ENCODE data around the gene SCAMP3.
"Not testable (repeated sequence)": the region's sequence is repeated elsewhere in the genome, so short reads cannot be mapped to it uniquely, and the experiment has no call there.

SCAMP3 gene

DNA sequence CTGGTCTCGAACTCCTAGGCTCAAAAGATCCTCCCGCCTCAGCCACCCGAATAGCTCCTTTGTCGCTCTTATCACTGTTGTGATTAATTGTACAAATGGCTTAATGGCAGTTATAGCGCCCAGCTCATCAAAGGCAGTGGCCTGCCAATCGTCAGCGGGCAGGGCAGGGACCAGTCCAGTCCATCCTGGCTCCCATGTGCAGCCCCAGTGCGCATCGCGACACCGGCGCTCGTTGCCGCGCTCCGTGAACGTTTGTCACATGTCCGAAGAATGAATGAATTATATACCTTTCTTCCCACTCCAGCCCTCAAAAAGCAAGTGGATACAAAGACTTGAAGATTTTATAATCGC lies 35.3 kb downstream of the SCAMP3 start:
- peak; percentile 65 to 73 (median 68) for DNase-seq

DNA sequence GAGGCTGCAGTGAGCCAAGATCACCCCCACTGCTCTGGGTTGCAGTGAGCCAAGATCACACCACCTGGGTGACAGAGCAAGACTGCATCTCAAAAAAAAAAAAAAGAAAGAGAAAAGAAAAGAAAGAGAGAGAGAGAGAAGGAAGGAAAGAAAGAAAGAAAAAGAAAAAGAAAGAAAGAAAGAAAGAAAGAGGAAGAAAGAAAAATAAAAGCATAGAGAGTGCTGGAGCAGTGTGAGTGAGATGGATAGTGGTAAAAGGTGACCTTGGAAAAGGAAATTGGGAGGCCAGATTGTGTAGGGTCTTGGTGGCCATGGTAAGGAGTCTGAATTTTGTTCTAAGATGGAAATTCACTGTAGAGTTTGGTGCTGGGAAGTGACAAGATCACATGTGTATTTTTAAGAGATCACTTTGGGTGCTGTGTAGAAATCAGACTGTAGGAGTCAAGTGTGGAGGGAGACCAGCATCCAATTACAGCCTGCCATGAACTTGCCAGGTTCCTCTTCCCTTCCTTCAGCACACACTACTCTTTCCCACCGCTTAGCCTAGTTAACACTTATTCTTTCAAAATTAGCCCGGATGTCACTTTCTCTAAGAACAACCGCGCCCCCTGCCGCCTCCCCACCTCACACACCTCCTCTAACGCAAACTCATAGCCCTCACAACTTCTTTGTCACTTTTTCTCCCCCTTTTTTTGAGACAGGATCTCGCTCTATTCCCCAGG lies 35.8 kb downstream of the SCAMP3 start:
- peak; percentile 80 to 92 (median 91) for DNase-seq

DNA sequence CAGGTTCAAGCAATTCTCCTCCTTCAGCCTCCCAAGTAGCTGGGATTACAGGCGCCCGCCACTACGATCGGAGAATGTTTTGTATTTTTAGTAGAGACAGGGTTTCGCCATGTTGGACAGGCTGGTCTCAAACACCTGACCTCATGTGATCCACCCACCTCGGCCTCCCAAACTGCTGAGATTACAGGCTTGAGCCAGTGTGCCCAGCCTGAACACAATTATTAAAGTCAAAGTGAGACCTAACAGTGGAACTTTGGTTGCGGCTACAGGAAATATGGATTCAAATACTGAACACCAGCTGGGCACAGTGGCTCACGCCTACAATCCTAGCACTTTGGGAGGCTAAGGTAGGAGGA lies 36.8 kb downstream of the SCAMP3 start:
- peak in 2 of 4 experiments; percentile 7 to 11 for DNase-seq

DNA sequence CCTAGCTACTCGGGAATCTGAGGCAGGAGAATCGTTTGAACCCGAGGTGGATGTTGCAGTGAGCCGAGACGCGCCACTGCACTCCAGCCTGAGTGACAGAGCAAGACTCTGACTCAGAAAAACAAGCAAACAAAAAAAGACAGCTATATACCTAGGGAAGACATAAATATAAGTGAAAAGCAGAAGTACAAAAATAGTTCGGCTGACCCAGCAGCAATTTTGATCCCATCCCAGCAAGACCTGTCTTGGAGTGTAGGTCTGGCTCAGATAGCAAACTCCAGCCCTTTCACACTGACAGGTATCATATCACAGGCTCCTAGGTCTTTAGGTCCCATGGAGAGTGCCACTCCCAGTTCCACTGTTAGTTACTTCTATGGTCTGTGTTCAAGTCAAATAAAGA lies 39.1 kb downstream of the SCAMP3 start:
- peak; percentile 29 to 69 (median 62) for DNase-seq

DNA sequence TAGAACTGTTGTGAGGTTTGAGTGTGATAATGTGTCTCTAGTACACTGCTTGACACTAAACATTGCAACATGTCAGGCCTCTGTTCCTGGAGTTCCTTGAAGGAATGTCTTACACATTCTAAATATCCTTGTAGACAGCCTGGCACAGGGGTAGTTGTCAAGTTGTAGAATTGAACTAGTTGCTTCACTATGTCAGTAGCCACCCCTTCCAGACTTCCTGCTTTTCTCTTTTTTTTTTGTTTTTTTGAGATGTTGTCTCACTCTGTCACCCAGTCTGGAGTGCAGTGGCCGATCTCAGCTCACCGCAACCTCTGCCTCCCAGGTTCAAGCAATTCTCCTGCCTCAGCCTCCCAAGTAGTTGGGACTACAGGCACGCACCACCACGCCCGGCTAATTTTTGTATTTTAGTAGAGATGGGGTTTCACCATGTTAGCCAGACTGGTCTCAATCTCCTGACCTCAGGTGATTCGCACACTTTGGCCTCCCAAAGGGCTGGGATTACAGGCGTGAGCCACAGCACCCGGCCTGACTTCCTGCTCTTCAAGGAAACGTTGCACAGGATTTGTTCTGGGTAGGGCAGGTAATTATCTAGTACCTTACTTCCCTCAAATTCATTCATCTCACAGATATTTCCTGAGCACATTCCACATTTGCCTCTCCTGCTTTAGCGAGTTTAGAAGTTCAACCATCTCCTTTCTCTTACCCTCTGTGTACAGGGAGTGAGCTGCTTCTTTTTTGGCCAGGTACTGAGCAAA lies 41.8 kb downstream of the SCAMP3 start:
- peak; percentile 14 to 56 (median 41) for DNase-seq

DNA sequence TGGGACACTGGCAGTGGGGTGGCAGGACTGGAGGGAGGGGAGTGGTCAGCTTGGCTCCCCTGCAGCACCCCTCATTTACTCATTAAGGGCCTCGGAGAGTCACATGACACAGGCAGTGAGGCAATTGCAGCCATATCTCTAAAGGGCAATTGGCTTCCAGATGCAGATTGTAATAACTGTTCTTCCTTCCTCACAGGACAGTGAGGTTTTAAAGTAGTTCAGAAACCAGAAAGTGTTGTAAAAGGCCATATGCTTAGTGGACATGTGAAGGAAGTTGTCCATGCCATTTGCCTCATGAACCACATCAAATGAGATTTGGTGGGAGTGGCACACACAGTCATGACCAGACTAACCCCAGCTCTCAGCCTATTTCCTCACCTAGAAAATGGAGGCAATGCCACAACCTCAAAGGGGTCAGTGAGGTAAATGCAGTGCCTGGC lies 42.5 kb downstream of the SCAMP3 start:
- peak; percentile 58 to 84 (median 76) for DNase-seq

DNA sequence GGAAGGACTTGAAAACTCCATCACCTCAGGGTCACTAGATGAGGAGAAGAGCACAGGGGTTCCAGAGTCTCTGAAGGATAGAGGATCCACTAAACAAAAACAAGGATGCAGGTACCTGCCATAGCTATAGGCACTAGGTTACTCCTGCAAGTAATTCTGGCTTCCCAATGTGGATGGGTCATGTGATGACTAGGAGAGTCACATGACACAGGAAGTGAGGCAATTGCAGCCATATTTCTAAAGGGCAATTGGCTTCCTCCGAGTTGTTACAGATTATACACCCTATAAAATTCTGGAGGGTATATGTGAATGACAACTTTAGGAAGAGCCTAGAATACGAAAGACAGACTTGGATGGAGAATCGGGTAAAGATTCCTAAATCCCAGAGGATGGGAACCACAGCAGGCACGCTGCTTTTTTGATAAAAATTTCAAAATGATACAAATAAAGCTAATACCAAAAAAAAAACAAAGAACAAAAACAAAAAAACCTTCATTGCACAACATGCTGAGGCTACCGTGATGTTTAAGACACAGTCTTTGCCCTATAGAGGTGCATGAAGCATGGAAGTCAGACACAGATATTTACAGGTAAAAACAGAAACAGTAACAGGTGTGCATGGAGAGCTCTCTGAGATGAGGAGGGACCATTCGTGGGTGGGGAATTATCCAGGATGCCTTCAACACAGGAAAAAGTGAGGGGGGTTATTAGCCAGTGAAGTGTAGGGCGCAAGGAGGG lies 43.1 kb downstream of the SCAMP3 start:
- DNase-seq = peak; percentile 63 to 73 (median 70)

DNA sequence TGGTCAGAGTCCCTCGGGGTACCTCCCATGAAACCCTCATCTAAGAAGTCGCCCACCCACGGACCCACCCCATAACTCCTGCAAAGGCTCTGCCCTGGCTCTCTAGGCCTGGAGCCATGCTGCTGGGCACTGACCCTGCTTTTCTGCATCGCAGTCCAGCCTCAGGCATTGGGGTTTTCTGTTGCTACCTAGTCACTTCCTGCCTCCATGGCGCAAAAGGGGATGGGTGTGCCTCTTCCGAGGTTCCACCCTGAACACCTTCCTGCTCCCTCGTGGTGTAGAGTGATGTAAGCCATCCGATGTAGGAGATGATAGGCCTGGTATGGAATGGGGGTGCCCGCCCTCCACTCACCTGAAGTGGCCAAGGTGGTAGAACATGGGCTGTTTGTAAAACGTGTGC lies 47.5 kb downstream of the SCAMP3 start:
- not testable (repeated sequence) for DNase-seq

DNA sequence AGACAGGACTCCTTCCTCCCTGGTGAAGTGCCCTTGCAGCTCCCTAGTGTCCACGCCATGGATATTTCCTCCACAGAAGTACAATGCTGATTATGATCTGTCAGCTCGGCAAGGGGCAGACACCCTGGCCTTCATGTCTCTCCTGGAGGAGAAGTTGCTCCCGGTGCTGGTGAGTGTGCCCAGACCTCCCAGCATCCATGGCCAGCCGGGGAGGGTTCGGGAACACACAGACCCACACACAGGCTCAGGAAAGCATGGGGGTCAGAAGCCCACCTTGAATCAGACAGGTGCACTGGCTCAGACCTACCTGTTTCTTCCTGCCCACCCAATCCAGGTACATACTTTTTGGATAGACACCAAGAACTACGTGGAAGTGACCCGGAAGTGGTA lies 50.1 kb downstream of the SCAMP3 start:
- DNase-seq = not testable (repeated sequence)

DNA sequence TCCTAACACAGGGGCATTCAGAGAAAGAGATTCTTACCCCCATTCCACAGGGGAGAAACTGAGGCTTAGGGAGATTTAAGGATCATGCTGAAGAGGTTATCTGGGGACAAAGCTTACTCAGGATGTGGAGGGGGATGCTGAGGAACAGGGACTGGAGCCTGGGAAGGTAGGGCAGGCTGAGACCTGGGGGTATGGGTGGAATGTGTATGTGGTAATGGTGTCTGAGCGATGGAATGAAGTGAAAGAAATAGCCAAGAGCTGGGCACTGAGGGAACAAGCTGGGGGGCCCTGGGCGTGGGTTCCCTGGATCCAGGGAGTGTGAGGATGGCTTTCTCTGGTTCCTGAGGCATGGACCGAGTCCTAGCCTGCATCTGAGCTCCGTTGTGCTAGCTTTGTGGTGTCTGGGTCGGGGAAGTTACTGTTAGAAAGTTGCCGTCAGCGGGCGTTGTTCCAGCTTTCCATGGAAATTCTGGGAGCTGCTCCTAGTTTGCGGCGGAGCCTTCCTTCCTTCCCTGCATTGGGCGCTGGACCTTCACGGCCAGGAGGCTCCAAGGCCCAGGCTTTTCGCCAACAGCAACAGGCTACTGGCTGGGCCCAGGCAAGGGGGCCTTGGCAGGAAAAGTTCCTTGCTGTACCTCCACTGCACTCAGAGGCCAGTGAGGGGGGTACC lies 50.6 kb downstream of the SCAMP3 start:
- DNase-seq = not testable (repeated sequence)

DNA sequence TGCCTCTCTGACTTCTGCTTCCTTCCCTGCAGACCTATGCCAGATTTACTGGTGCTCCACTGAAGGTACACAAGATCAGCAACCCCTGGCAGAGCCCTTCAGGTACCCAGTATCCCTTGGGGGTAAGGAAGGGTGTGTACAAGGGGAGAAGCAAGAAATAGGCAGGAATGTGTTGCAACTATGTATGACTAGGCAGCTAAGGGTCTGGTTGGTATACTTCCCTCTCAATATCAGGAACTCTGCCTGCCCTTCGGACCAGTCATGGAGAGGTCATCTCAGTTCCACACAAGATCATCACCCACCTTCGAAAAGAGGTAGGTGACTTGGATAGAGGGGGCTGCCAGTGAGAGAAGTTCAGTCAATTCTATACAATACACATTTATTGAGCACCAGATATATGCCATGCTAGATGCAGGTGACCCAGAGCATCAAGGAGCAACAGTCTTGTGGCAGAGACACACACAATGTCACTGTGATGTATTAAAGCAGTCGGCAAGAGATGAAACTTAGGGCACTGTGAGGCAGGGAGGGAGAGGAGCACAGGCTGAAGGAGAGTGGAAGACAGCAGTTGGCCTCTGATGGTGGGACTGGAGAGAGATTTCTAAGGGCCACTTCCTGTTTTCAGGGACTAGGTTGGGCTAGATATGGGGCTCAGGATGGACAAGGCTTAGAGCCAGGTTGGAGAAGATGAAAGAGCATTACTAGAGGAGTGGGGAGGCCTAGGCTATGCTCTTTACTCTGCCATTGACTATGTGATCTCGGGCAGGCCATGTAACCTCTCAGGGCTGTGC lies 51.7 kb downstream of the SCAMP3 start:
- DNase-seq = peak; percentile 61 to 85 (median 78)

DNA sequence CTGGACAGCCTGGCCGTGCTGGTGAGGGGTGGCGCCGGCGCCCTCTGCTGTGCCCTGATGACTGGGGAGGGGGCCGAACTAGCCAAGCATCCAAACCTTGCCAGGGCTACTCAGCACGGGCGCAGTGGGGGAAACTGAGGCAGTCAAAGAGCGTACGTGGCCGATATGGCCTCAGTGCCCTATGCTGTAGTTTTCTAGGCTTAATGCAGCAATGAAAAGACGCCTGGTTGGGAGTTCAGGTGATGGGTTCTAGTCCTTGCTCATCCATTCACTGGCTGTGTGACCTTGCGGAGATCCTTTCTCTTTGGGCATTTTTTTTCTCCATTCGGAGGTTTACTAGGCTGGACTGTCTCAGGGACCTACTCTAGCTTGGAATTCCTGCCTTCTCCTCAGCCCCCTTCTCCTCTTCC lies 52.8 kb downstream of the SCAMP3 start:
- DNase-seq = no peak

DNA sequence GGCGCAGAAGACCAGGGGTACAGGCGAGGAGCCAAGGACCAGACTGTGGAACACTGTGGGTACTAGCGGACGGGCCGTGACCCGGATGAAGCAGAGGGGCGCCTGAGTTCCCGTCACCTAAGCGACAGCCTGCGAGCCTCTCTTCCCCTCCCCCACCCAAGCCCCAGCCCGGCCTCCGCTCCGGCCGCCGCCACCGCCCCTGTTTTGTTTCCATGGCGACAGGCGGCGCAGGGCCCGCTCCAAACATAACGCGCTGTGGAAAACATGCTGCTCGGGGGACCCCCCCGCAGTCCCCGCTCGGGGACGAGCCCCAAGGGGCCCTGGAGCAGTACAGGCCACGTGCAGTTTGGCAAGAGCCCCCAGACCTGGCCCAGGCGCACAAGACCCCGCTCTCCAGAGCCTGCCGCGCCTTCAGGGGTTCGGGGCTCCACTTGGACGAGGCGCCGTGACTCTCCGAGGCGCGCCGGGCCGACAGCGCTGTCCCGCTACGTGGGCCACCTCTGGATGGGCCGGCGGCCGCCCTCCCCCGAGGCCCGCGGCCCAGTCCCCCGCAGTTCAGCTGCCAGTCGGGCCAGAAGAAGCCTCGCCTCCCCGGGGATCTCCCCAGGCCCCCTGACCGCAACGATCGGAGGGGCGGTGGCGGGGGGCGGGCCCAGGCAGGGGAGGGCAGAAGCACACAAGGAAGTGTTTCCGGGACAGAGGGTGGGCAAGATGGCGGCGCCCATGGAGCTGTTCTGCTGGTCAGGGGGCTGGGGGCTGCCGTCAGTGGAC lies 53.4 kb downstream of the SCAMP3 start, which contains the start of gene MTX1:
MTX1 (plus strand) TSS at position 155 of the 771 bp plus-strand sequence; CDS start at position 265, 110 bp downstream.
- peak; percentile 81 to 93 (median 89) for DNase-seq

DNA sequence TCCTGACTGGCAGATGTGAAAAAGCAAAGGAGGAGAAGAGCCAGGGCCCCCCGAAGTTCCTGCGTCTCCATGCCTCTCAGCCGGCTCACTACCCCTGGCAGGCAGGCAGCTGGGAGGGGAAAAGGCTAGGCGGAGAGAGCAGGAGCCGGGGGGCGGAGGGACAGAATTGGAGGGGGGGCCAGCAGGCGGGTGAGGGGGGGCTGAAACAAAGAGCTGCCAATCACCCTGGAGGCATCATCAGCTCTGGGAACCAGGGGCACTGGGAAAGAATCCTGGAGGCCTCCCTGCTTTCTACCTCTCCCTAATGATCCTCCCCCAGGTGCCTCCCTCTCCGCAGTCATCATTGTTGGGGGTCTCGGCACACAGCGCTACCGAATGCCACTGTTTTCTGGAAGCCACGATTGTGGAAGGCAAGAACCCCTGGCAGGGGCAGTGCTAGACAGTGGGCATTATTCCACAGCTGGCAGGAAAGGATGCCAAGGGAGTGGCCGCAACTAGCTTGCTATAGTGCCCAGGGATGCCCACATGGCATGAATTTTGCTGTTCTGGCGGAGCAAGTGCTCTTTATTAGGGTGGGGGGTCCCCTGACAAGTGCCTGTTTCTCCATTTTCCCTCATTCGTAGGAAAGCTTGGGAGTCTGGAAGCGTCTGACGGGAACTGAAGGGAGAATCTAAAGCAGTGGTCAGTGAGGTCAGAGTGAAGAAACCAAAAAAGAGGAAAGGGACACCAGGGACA lies 54.2 kb downstream of the SCAMP3 start, which contains the start of gene THBS3:
THBS3 (minus strand) TSS at position 92 of the 735 bp plus-strand sequence; CDS start at position 71, 21 bp downstream.
- DNase-seq = no peak

DNA sequence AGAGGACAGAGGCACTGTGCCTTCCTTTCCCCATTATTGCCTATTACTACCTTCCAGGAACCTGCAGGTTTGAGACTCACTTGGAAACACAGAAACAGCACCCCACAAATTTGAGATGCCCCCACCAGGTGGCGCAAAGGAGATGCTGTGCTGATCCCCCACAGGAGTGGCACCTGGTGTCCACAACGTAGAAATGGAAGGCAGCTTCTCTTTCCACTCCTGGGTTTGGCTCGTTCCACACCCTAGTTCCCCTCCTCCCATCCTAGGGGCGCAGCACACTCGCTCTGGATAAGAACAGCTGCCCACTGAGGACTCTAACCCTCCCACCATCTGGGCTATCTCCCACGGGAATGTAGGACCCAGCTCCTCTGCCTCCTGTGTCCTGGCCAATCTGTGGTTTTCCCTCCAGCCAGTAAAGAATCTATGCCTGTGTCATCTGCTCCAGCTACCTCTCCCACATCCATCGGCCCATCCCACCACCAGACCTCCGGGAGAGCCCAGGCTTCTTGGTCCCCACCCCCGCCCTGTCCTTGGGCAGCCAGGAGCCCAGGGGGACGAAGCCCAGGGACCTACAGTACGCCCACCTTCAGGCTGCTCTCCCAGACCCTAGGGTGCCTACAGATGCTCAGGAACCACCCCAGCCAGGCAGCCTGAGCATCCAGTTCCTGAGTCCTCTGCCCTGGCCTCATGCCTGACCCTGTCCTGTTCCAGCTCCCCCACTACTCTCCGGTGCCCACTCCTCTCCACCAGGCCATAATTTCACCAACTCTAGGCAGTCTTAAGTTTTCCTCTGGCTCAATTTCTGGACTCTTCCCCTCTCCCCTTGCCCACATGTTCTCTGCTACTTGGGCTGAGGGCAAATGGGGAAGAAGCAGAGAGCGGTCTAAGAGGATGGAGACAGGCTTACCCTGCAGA lies 55.0 kb downstream of the SCAMP3 start:
- peak; percentile 78 to 90 (median 82) for DNase-seq
